Stimulated activated naive CD8-positive, alpha-beta T cell treated with anti-CD3 and anti-CD28 coated beads, Interleukin-15, Interleukin-2, amounts not matched to agents 100 ng/mL and 50 ng/mL, for 24 hours (primary cell): ENCODE data around the gene MTFR1L.
"Not testable (repeated sequence)": the region's sequence is repeated elsewhere in the genome, so short reads cannot be mapped to it uniquely, and the experiment has no call there.

Experiments used
- H3K27ac Mint-ChIP-seq: one replicate; pipeline ENCODE4 v1.8.0; 2021; ENCODE audit warnings: mild to moderate bottlenecking, mixed read lengths
- H3K27me3 Mint-ChIP-seq: one replicate; pipeline ENCODE4 v1.8.0; 2021; ENCODE audit warnings: mixed read lengths
- H3K36me3 Mint-ChIP-seq: one replicate; pipeline ENCODE4 v1.8.0; 2021; ENCODE audit warnings: low read depth, mixed read lengths
- H3K4me1 Mint-ChIP-seq: one replicate; pipeline ENCODE4 v1.8.0; 2021; ENCODE audit warnings: low read depth, mixed read lengths
- H3K4me3 Mint-ChIP-seq: one replicate; pipeline ENCODE4 v1.8.0; 2021; ENCODE audit warnings: mild to moderate bottlenecking, mixed read lengths
- H3K9me3 Mint-ChIP-seq: one replicate; pipeline ENCODE4 v1.8.0; 2021; ENCODE audit warnings: mixed read lengths

The MTFR1L gene

GRCh38 chr1:25821112-25821476 lies 1.3 kb downstream of the MTFR1L start:
- H3K4me3 Mint-ChIP-seq: peak overlapping the region; percentile 87
- no peaks in the 10 kb centered on the region for H3K9me3 Mint-ChIP-seq

GRCh38 chr1:25821630-25822091 lies 1.9 kb downstream of the MTFR1L start:
- H3K27me3 Mint-ChIP-seq: no peaks in the 10 kb centered on the region
- peaks cover 10% of the 10 kb centered on the region for H3K36me3 Mint-ChIP-seq
- H3K4me1 Mint-ChIP-seq: peaks cover 30% of the 10 kb centered on the region
- peak overlapping the region; percentile 73 for H3K27ac Mint-ChIP-seq
- H3K4me3 Mint-ChIP-seq: peak overlapping the region; percentile 87
- H3K9me3 Mint-ChIP-seq: no peaks in the 10 kb centered on the region

More at GRCh38 chr1:25821112-25821476, 1.3 kb downstream of the MTFR1L start:
- H3K4me1 Mint-ChIP-seq: peaks cover 30% of the 10 kb centered on the region
- H3K27ac Mint-ChIP-seq: peak overlapping the region; percentile 91
- H3K27me3 Mint-ChIP-seq: no peaks in the 10 kb centered on the region
- H3K36me3 Mint-ChIP-seq: peaks cover 8% of the 10 kb centered on the region

GRCh38 chr1:25825605-25826004 lies 5.9 kb downstream of the MTFR1L start:
- no peaks in the 10 kb centered on the region for H3K9me3 Mint-ChIP-seq
- H3K27ac Mint-ChIP-seq: no peak overlapping the region
- H3K36me3 Mint-ChIP-seq: peaks cover 41% of the 10 kb centered on the region
- H3K27me3 Mint-ChIP-seq: no peaks in the 10 kb centered on the region
- H3K4me1 Mint-ChIP-seq: peaks cover 17% of the 10 kb centered on the region
- H3K4me3 Mint-ChIP-seq: no peak overlapping the region

- Mint-ChIP-seq H3K4me3 (no peak overlapping the region), H3K9me3 (no peaks in the 10 kb centered on the region), H3K27ac (no peak overlapping the region), H3K4me1 (peaks cover 8% of the 10 kb centered on the region), H3K27me3 (no peaks in the 10 kb centered on the region), H3K36me3 (peaks cover 50% of the 10 kb centered on the region)
Observed at GRCh38 chr1:25826571-25826970, 6.8 kb downstream of the MTFR1L start.

- no peak overlapping the region for H3K4me3 Mint-ChIP-seq
- H3K27me3 Mint-ChIP-seq: no peaks in the 10 kb centered on the region
- peaks cover 53% of the 10 kb centered on the region for H3K36me3 Mint-ChIP-seq
- H3K9me3 Mint-ChIP-seq: no peaks in the 10 kb centered on the region
- no peaks in the 10 kb centered on the region for H3K4me1 Mint-ChIP-seq
- H3K27ac Mint-ChIP-seq: no peak overlapping the region
Observed at GRCh38 chr1:25828491-25828890, 8.7 kb downstream of the MTFR1L start.

- Mint-ChIP-seq H3K4me1 (no peaks in the 10 kb centered on the region), H3K9me3 (no peaks in the 10 kb centered on the region), H3K27me3 (no peaks in the 10 kb centered on the region), H3K4me3 (no peak overlapping the region), H3K27ac (no peak overlapping the region), H3K36me3 (peaks cover 57% of the 10 kb centered on the region)
Observed at GRCh38 chr1:25829046-25829445, 9.3 kb downstream of the MTFR1L start.

- Mint-ChIP-seq H3K27ac (no peak overlapping the region), H3K4me1 (no peaks in the 10 kb centered on the region), H3K27me3 (no peaks in the 10 kb centered on the region), H3K4me3 (no peak overlapping the region), H3K36me3 (peaks cover 69% of the 10 kb centered on the region), H3K9me3 (no peaks in the 10 kb centered on the region)
Observed at GRCh38 chr1:25831569-25832196, 11.9 kb downstream of the MTFR1L start.

GRCh38 chr1:25832336-25833037 lies 12.7 kb downstream of the MTFR1L start:
- H3K4me3 Mint-ChIP-seq: no peak overlapping the region
- no peak overlapping the region for H3K27ac Mint-ChIP-seq
- H3K9me3 Mint-ChIP-seq: no peaks in the 10 kb centered on the region
- no peaks in the 10 kb centered on the region for H3K27me3 Mint-ChIP-seq
- H3K36me3 Mint-ChIP-seq: peaks cover 72% of the 10 kb centered on the region
- no peaks in the 10 kb centered on the region for H3K4me1 Mint-ChIP-seq

- peaks cover 66% of the 10 kb centered on the region for H3K36me3 Mint-ChIP-seq
- no peaks in the 10 kb centered on the region for H3K4me1 Mint-ChIP-seq
- no peaks in the 10 kb centered on the region for H3K27me3 Mint-ChIP-seq
- H3K4me3 Mint-ChIP-seq: no peak overlapping the region
- no peaks in the 10 kb centered on the region for H3K9me3 Mint-ChIP-seq
- no peak overlapping the region for H3K27ac Mint-ChIP-seq
Observed at GRCh38 chr1:25833158-25833557, 13.4 kb downstream of the MTFR1L start.

GRCh38 chr1:25834894-25835293 lies 15.1 kb downstream of the MTFR1L start:
- no peak overlapping the region for H3K4me3 Mint-ChIP-seq
- H3K27ac Mint-ChIP-seq: no peak overlapping the region
- peaks cover 1% of the 10 kb centered on the region for H3K9me3 Mint-ChIP-seq
- H3K4me1 Mint-ChIP-seq: no peaks in the 10 kb centered on the region
- H3K27me3 Mint-ChIP-seq: no peaks in the 10 kb centered on the region
- H3K36me3 Mint-ChIP-seq: peaks cover 51% of the 10 kb centered on the region

- Mint-ChIP-seq H3K27ac (no peak overlapping the region), H3K4me1 (no peaks in the 10 kb centered on the region), H3K36me3 (peaks cover 40% of the 10 kb centered on the region), H3K9me3 (peaks cover 5% of the 10 kb centered on the region), H3K27me3 (no peaks in the 10 kb centered on the region), H3K4me3 (no peak overlapping the region)
Observed at GRCh38 chr1:25836695-25837094, 16.9 kb downstream of the MTFR1L start.

- peaks cover 5% of the 10 kb centered on the region for H3K9me3 Mint-ChIP-seq
- no peak overlapping the region for H3K4me3 Mint-ChIP-seq
- no peaks in the 10 kb centered on the region for H3K4me1 Mint-ChIP-seq
- H3K27me3 Mint-ChIP-seq: no peaks in the 10 kb centered on the region
- peaks cover 36% of the 10 kb centered on the region for H3K36me3 Mint-ChIP-seq
- H3K27ac Mint-ChIP-seq: no peak overlapping the region
Observed at GRCh38 chr1:25837262-25837875, 17.6 kb downstream of the MTFR1L start.

GRCh38 chr1:25839808-25840207 lies 20.1 kb downstream of the MTFR1L start:
- not testable (repeated sequence) for H3K9me3 Mint-ChIP-seq, H3K27me3 Mint-ChIP-seq, H3K27ac Mint-ChIP-seq, H3K4me1 Mint-ChIP-seq, H3K4me3 Mint-ChIP-seq
- H3K36me3 Mint-ChIP-seq: peaks cover 25% of the 10 kb centered on the region

- no peaks in the 10 kb centered on the region for H3K27me3 Mint-ChIP-seq
- no peak overlapping the region for H3K27ac Mint-ChIP-seq
Observed at GRCh38 chr1:25843483-25843882, 23.7 kb downstream of the MTFR1L start.

GRCh38 chr1:25844536-25845337 lies 25.0 kb downstream of the MTFR1L start:
- Mint-ChIP-seq H3K27me3 (no peaks in the 10 kb centered on the region), H3K4me3 (no peak overlapping the region), H3K27ac (peak overlapping the region; percentile 49), H3K9me3 (peaks cover 5% of the 10 kb centered on the region), H3K36me3 (peaks cover 8% of the 10 kb centered on the region), H3K4me1 (no peaks in the 10 kb centered on the region)

More at GRCh38 chr1:25843483-25843882, 23.7 kb downstream of the MTFR1L start:
- peaks cover 9% of the 10 kb centered on the region for H3K36me3 Mint-ChIP-seq
- H3K4me3 Mint-ChIP-seq: no peak overlapping the region
- no peaks in the 10 kb centered on the region for H3K4me1 Mint-ChIP-seq
- peaks cover 5% of the 10 kb centered on the region for H3K9me3 Mint-ChIP-seq
